Melanocyte of skin (primary cell): ENCODE results near the gene CFAP107. TPM values are rescaled to one million over a fixed set of nuclear protein-coding genes. Genes with fewer than 3 reads are reported as not detected.

Source experiments
- total RNA-seq, 2 donors: library from RNA; depleted of rRNA; stranded (reverse); fragments of >200 nt; gene quantifications; 2 replicates each; pipeline ENCODE4 v1.2.3, GENCODE V29; 2012

Gene CFAP107
- not detected for total RNA-seq

DNA sequence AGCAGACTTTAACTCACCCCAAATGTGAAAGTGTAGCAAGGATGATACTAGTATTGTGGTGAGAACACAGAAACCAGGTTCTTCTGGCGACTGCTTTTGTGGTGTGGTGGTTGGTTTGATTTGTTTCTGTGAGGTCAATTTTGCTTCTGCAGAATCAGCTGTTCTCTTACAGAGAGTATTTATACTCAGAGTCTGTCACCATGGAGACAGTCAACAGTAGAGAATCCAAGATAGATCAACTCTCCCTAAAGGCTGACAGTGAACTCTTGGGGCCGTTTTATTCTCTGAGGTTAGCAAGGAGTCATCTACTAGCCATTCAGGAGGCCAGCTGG, at the start of gene CFAP107:
TSS of gene CFAP107 (plus strand) at position 209 of the 332 bp plus-strand sequence. CDS start 231 bp downstream, outside the sequence.

DNA sequence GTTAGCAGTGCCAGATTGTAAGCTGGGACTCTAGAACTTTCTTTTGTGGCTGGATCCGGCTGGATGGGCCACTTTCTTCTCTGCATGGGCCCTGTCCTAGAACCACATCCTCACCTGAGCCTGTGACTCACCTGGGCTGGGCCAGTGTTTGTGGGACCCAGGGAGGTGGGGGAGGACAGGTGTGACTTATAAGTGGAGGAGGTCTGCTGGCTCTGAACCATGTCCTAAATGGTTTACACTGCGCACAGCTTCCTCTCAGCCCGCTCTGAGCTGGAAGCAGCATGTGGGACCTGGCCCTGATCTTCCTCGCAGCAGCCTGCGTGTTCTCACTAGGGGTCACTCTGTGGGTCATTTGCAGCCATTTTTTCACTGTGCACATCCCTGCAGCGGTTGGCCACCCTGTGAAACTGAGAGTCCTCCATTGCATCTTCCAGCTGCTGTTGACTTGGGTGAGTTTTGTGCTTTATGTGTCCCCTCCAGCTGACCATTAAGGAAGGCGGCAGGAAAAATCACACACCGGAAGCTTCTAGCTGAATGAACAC, 30.0 kb upstream of the CFAP107 start, which contains the start of gene AADACL3:
TSS of gene AADACL3 (plus strand) at position 215 of the 542 bp plus-strand sequence. CDS start at position 282, 67 bp downstream.

DNA sequence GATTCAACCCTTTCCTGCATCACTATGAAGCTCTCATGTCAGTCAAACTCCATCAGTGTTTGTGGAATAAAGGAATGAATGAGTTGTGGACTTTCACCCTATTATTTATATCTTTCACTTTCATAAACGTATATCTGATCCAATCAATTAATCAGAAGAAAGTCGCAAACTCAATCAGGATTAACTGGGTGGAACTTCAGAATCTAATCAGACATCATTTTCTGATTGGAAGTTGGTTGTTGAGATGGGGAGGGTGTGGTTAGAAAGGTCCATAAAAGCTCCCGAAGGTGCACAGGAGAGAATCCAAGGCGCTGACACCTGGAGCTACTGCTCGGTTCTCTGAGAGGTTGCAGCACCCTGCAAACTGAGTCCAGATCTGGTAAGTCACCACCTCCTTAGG, 27.4 kb downstream of the CFAP107 start, which contains the start of gene PRAMEF12:
TSS of gene PRAMEF12 (plus strand) at position 301 of the 400 bp plus-strand sequence. CDS start 1,130 bp downstream, outside the sequence.

GRCh38 chr1:12791097-12791496, 45.1 kb downstream of the CFAP107 start, which contains the start of gene PRAMEF1:
Gene PRAMEF1, plus strand, starts transcription at chr1:12791397. Its CDS starts 1,831 bp downstream, at chr1:12793228.

Other genes with a start within 250 kb of the CFAP107 start
- 10 to 100 TPM in 1 of 2 donors, 1 to 10 TPM in 1; 9.0 to 10.7 TPM for gene DHRS3, start 128.0 kb upstream of the CFAP107 start, total RNA-seq
- gene AADACL4, start 102.1 kb upstream of the CFAP107 start, total RNA-seq: not detected
- gene AADACL3, start 30.1 kb upstream of the CFAP107 start, total RNA-seq: not detected
- not detected for gene PRAMEF12, start 27.5 kb downstream of the CFAP107 start, total RNA-seq
- gene PRAMEF1, start 45.2 kb downstream of the CFAP107 start, total RNA-seq: not detected
- not detected for gene PRAMEF11, start 85.2 kb downstream of the CFAP107 start, total RNA-seq
- not detected for gene HNRNPCL1, start 102.5 kb downstream of the CFAP107 start, total RNA-seq
- gene PRAMEF2, start 110.9 kb downstream of the CFAP107 start, total RNA-seq: not detected
- gene PRAMEF4, start 140.0 kb downstream of the CFAP107 start, total RNA-seq: not detected
- gene PRAMEF10, start 152.1 kb downstream of the CFAP107 start, total RNA-seq: not detected
- gene PRAMEF7, start 170.4 kb downstream of the CFAP107 start, total RNA-seq: not detected
- not detected for gene PRAMEF6, start 201.4 kb downstream of the CFAP107 start, total RNA-seq